H9 (cell line): ENCODE results near the gene GPR89B. TPM values are rescaled to one million over a fixed set of nuclear protein-coding genes. Genes with fewer than 3 reads are reported as not detected.

Experiments
- DNase-seq: peaks from one replicate; pipeline ENCODE4 v3.0.0-alpha.2; 2017
- H2AFZ ChIP-seq: one replicate; pipeline ENCODE4 v1.6.1; 2013; ENCODE audit warnings: mild to moderate bottlenecking, low read length, control low read depth, moderate library complexity
- H2AK5ac ChIP-seq: 2 replicates; pipeline ENCODE4 v1.6.1; 2013; ENCODE audit warnings: low read length, control low read depth, mixed read lengths; ENCODE audit not compliant: insufficient read length
- H2BK120ac ChIP-seq: one replicate; pipeline ENCODE4 v1.6.1; 2013; ENCODE audit warnings: low read depth, mild to moderate bottlenecking, low read length, control low read depth, inconsistent platforms; ENCODE audit not compliant: poor library complexity, severe bottlenecking
- H2BK12ac ChIP-seq: 2 replicates; pipeline ENCODE4 v1.6.1; 2013; ENCODE audit warnings: low read length, control low read depth, mixed read lengths, low read depth; ENCODE audit not compliant: insufficient read length
- H2BK15ac ChIP-seq: 2 replicates; pipeline ENCODE4 v1.6.1; 2013; ENCODE audit warnings: low read depth, low read length, control low read depth
- H2BK20ac ChIP-seq: one replicate; pipeline ENCODE4 v1.6.1; 2013; ENCODE audit warnings: low read depth, mild to moderate bottlenecking, low read length, control low read depth, inconsistent platforms; ENCODE audit not compliant: poor library complexity, severe bottlenecking
- H2BK5ac ChIP-seq: 2 replicates; pipeline ENCODE4 v1.6.1; 2013; ENCODE audit warnings: low read length, control low read depth, mixed read lengths; ENCODE audit not compliant: insufficient read length
- H3K14ac ChIP-seq: 2 replicates; pipeline ENCODE4 v1.6.1; 2013; ENCODE audit warnings: low read length, control low read depth; ENCODE audit not compliant: insufficient read depth
- H3K18ac ChIP-seq: 2 replicates; pipeline ENCODE4 v1.6.1; 2013; ENCODE audit warnings: low read depth, mild to moderate bottlenecking, mixed read lengths, low read length, control low read depth; ENCODE audit not compliant: insufficient read length
- H3K23ac ChIP-seq: 2 replicates; pipeline ENCODE4 v1.6.1; 2013; ENCODE audit warnings: low read length, control low read depth, mixed read lengths, low read depth; ENCODE audit not compliant: insufficient read length
- H3K23me2 ChIP-seq: 2 replicates; pipeline ENCODE4 v1.6.1; 2013; ENCODE audit warnings: low read depth, mild to moderate bottlenecking, mixed read lengths, low read length, control low read depth; ENCODE audit not compliant: insufficient read length, poor library complexity, severe bottlenecking
- H3K27ac ChIP-seq: 2 replicates; pipeline ENCODE4 v1.5.1; 2013; ENCODE audit warnings: low read length, control low read depth, mixed read lengths, low read depth; ENCODE audit not compliant: insufficient read length
- H3K27me3 ChIP-seq: 2 replicates; pipeline ENCODE4 v1.6.1; 2013; ENCODE audit warnings: low read length, control low read depth, inconsistent platforms; ENCODE audit not compliant: insufficient read depth
- H3K4ac ChIP-seq: 2 replicates; pipeline ENCODE4 v1.6.1; 2013; ENCODE audit warnings: low read depth, mild to moderate bottlenecking, control low read depth, inconsistent platforms, low read length, moderate library complexity
- H3K4me1 ChIP-seq: 2 replicates; pipeline ENCODE4 v1.6.1; 2013; ENCODE audit warnings: low read length, control low read depth, inconsistent platforms; ENCODE audit not compliant: insufficient read depth
- H3K4me2 ChIP-seq: 2 replicates; pipeline ENCODE4 v1.6.1; 2013; ENCODE audit warnings: low read length, control low read depth, mixed read lengths; ENCODE audit not compliant: insufficient read length, insufficient read depth
- H3K56ac ChIP-seq: 2 replicates; pipeline ENCODE4 v1.6.1; 2013; ENCODE audit warnings: low read depth, mild to moderate bottlenecking, mixed read lengths, low read length, control low read depth; ENCODE audit not compliant: insufficient read length
- H3K79me1 ChIP-seq: 2 replicates; pipeline ENCODE4 v1.6.1; 2013; ENCODE audit warnings: low read depth, mild to moderate bottlenecking, moderate library complexity, low read length, control low read depth, inconsistent platforms; ENCODE audit not compliant: insufficient read depth, poor library complexity, severe bottlenecking
- H3K79me2 ChIP-seq: 2 replicates; pipeline ENCODE4 v1.6.1; 2013; ENCODE audit warnings: low read length, control low read depth, inconsistent platforms; ENCODE audit not compliant: insufficient read depth
- H3K9ac ChIP-seq: 2 replicates; pipeline ENCODE4 v1.6.1; 2013; ENCODE audit warnings: low read length, control low read depth, mixed read lengths; ENCODE audit not compliant: insufficient read length; ENCODE audit errors: extremely low read depth
- H3K9me3 ChIP-seq: one replicate; pipeline ENCODE4 v1.6.1; 2013; ENCODE audit warnings: low read depth, low read length, inconsistent platforms; ENCODE audit not compliant: control insufficient read depth
- H3T11ph ChIP-seq: one replicate; pipeline ENCODE4 v1.6.1; 2013; ENCODE audit warnings: mild to moderate bottlenecking, low read length, control low read depth, inconsistent platforms
- H4K20me1 ChIP-seq: one replicate; pipeline ENCODE4 v1.6.1; 2013; ENCODE audit not compliant: control insufficient read depth, insufficient read length, insufficient read depth
- H4K5ac ChIP-seq: 2 replicates; pipeline ENCODE4 v1.6.1; 2013; ENCODE audit warnings: low read depth, mild to moderate bottlenecking, mixed read lengths, low read length, control low read depth; ENCODE audit not compliant: insufficient read length
- H4K8ac ChIP-seq: replicated peaks from 2 replicates; pipeline ENCODE4 v1.6.1; 2013; ENCODE audit warnings: low read length, control low read depth, mixed read lengths, low read depth; ENCODE audit not compliant: insufficient read length
- H4K91ac ChIP-seq: 2 replicates; pipeline ENCODE4 v1.6.1; 2013; ENCODE audit warnings: low read depth, mild to moderate bottlenecking, moderate library complexity, mixed read lengths, low read length, control low read depth; ENCODE audit not compliant: insufficient read length
- H3K27ac Mint-ChIP-seq, 3 experiments: 2 replicates in 2 of 3; 3 replicates in 1 of 3; pipeline ENCODE4 v1.8.0; 2020 to 2021; ENCODE audit warnings: mixed read lengths in 3 of 3, mild to moderate bottlenecking in 1 of 3, moderate library complexity in 1 of 3
- H3K27me3 Mint-ChIP-seq: 2 replicates; pipeline ENCODE4 v1.8.0; 2021; ENCODE audit warnings: low read depth, mild to moderate bottlenecking, moderate library complexity, mixed read lengths
- H3K36me3 Mint-ChIP-seq, 3 experiments: 2 replicates in 2 of 3; 3 replicates in 1 of 3; pipeline ENCODE4 v1.8.0; 2020 to 2021; ENCODE audit warnings: low read depth in 3 of 3, mixed read lengths in 3 of 3; ENCODE audit not compliant: insufficient read depth in 1 of 3
- H3K4me1 Mint-ChIP-seq, 2 experiments: 2 replicates each; pipeline ENCODE4 v1.8.0; 2020; ENCODE audit warnings: mixed read lengths in 2 of 2
- H3K4me3 Mint-ChIP-seq, 2 experiments: 2 replicates in 1 of 2; 3 replicates in 1 of 2; pipeline ENCODE4 v1.8.0; 2020 to 2021; ENCODE audit warnings: mild to moderate bottlenecking in 2 of 2, mixed read lengths in 2 of 2, moderate library complexity in 1 of 2
- H3K9me3 Mint-ChIP-seq, 2 experiments: 2 replicates in 1 of 2; 3 replicates in 1 of 2; pipeline ENCODE4 v1.8.0; 2020; ENCODE audit warnings: mild to moderate bottlenecking in 2 of 2, mixed read lengths in 2 of 2, moderate library complexity in 1 of 2
- CTCF ChIP-seq: fragments of 200-600 bp; sonication (generic); conservative IDR thresholded peaks from 3 replicates; pipeline ENCODE4 v1.8.0; 2021; ENCODE audit warnings: antibody characterized with exemption, mild to moderate bottlenecking
- WGBS: extraction: QIAGEN DNeasy Blood & Tissue Kit; methylation state at CpG from one replicate; pipeline ENCODE4 v1.1.7; 2013; ENCODE audit warnings: missing lambda C conversion rate, low lambda C conversion rate, mixed read lengths; ENCODE audit not compliant: insufficient read length; ENCODE audit errors: extremely low coverage; 5-methylcytosine and 5-hydroxymethylcytosine counted together
- total RNA-seq: library from RNA; stranded (reverse); gene quantifications from 2 replicates; pipeline ENCODE4 v1.2.1, GENCODE V29; 2021

Gene GPR89B
- total RNA-seq, 1 experiment from 2014 or later, result 15.1 TPM

GRCh38 chr1:147882535-147882934 is 45.7 kb upstream of the GPR89B start:
- H3K4me1 Mint-ChIP-seq, result peaks cover 3 to 4% of the 10 kb centered on the region in 2 experiments
- Histone ChIP-seq H3K79me2 (no peaks in the 10 kb centered on the region), H3K27me3 (0 out of 2 replicates have a peak, but pooled peaks cover 3% of the 10 kb centered on the region), H3K4me1 (no peaks in the 10 kb centered on the region), H4K5ac (no peak overlapping the region), H4K8ac (no peak overlapping the region), H2AK5ac (no peak overlapping the region), H3K79me1 (no peaks in the 10 kb centered on the region), H3K27ac (no peak overlapping the region), H4K91ac (no peak overlapping the region), H4K20me1 (no peaks in the 10 kb centered on the region), H3K23me2 (no peaks in the 10 kb centered on the region), H2BK5ac (no peak overlapping the region), H3K18ac (no peak overlapping the region), H2BK120ac (no peak overlapping the region), H3K14ac (no peak overlapping the region), H2BK15ac (no peak overlapping the region), H3T11ph (no peak overlapping the region), H2AFZ (no peak overlapping the region), H3K9ac (no peak overlapping the region), H2BK20ac (no peak overlapping the region), H3K56ac (no peak overlapping the region), H2BK12ac (no peak overlapping the region), H3K9me3 (no peaks in the 10 kb centered on the region), H3K4ac (no peak overlapping the region), H3K23ac (no peak overlapping the region), H3K4me2 (no peak overlapping the region)
- WGBS, result no CpG with 5 or more reads among the region's 2 CpGs
- H3K36me3 Mint-ChIP-seq, result peaks cover 3 to 10% (median 7%) of the 10 kb centered on the region in 3 experiments; a peak in 6 of 7 replicates
- H3K27me3 Mint-ChIP-seq, result no peaks in the 10 kb centered on the region
- DNase-seq, result no peak
- H3K27ac Mint-ChIP-seq, result no peak overlapping the region
- no peak overlapping the region for H3K4me3 Mint-ChIP-seq
- H3K9me3 Mint-ChIP-seq, result peaks cover 10 to 12% of the 10 kb centered on the region in 2 experiments
- TF ChIP-seq CTCF, result no peak
